22Rv1 (cell line): ENCODE results near the gene SNF8.

ENCODE experiments used
- H3K27ac ChIP-seq: fragments of 450-650 bp; 2 replicates; pipeline ENCODE4 v1.5.1; 2017
- CTCF ChIP-seq: fragments of 450-650 bp; IDR thresholded peaks from 2 replicates; pipeline ENCODE4 v1.5.1; 2017; ENCODE audit warnings: mild to moderate bottlenecking
- ZFX ChIP-seq: fragments of 450-650 bp; IDR thresholded peaks from 2 replicates; pipeline ENCODE4 v1.6.1; 2017; ENCODE audit warnings: antibody characterized with exemption, borderline replicate concordance

SNF8 gene

GRCh38 chr17:48981927-48982539 is 37.4 kb upstream of the SNF8 start:
- no peak for TF ChIP-seq CTCF
- TF ChIP-seq ZFX = no peak

GRCh38 chr17:48973806-48974205 is 29.2 kb upstream of the SNF8 start:
- TF ChIP-seq ZFX = no peak
- TF ChIP-seq CTCF = no peak

More at GRCh38 chr17:48981927-48982539, 37.4 kb upstream of the SNF8 start:
- H3K27ac ChIP-seq = no peak overlapping the region

GRCh38 chr17:48972749-48973097 is 28.1 kb upstream of the SNF8 start:
- TF ChIP-seq CTCF = no peak

More at GRCh38 chr17:48973806-48974205, 29.2 kb upstream of the SNF8 start:
- H3K27ac ChIP-seq = no peak overlapping the region

GRCh38 chr17:48970865-48971687 is 26.4 kb upstream of the SNF8 start:
- TF ChIP-seq CTCF = no peak
- no peak overlapping the region for H3K27ac ChIP-seq

More at GRCh38 chr17:48972749-48973097, 28.1 kb upstream of the SNF8 start:
- no peak overlapping the region for H3K27ac ChIP-seq

- no peak overlapping the region for H3K27ac ChIP-seq
- TF ChIP-seq ZFX (no peak), CTCF (no peak)
Observed at GRCh38 chr17:48970224-48970623, 25.6 kb upstream of the SNF8 start.

- TF ChIP-seq ZFX (no peak), CTCF (no peak)
- H3K27ac ChIP-seq = no peak overlapping the region
Observed at GRCh38 chr17:48961516-48962233, 17.0 kb upstream of the SNF8 start.
